GM18505 (cell line): Measurements from ENCODE around the gene FNDC7.
"Not testable (repeated sequence)": the region's sequence is repeated elsewhere in the genome, so short reads cannot be mapped to it uniquely, and the experiment has no call there.

Source experiments
- ATAC-seq: cut with Tn5 transposase; IDR thresholded peaks from one replicate; pipeline ENCODE4 v1.9.1; 2021; ENCODE audit not compliant: unreplicated experiment
- POLR2A ChIP-seq: IDR thresholded peaks from 4 replicates; pipeline ENCODE4 v1.6.1; 2011; ENCODE audit warnings: borderline replicate concordance; ENCODE audit not compliant: insufficient read depth, insufficient read length; ENCODE audit errors: extremely low read depth

FNDC7 gene

GRCh38 chr1:108685529-108685928, 27.2 kb upstream of the FNDC7 start:
- TF ChIP-seq POLR2A: no peak

GRCh38 chr1:108686614-108687313, 25.9 kb upstream of the FNDC7 start:
- ATAC-seq: no peak
- TF ChIP-seq POLR2A: no peak

More at GRCh38 chr1:108685529-108685928, 27.2 kb upstream of the FNDC7 start:
- ATAC-seq: no peak

GRCh38 chr1:108691128-108691941, 21.4 kb upstream of the FNDC7 start:
- ATAC-seq: no peak
- no peak for TF ChIP-seq POLR2A

- peak; percentile 92 for ATAC-seq
- peak; percentile 98 for TF ChIP-seq POLR2A
Observed at GRCh38 chr1:108691942-108692723, 20.6 kb upstream of the FNDC7 start, which contains the start of gene PRPF38B. TSS of gene PRPF38B (plus strand) at chr1:108692310. CDS start at chr1:108692592, 282 bp downstream.

GRCh38 chr1:108692724-108693655, 19.7 kb upstream of the FNDC7 start:
- peak; percentile 15 for TF ChIP-seq POLR2A
- peak; percentile 60 for ATAC-seq

GRCh38 chr1:108695535-108695934, 17.2 kb upstream of the FNDC7 start:
- TF ChIP-seq POLR2A: no peak
- ATAC-seq: no peak

- peak; percentile 19 for TF ChIP-seq POLR2A
- no peak for ATAC-seq
Observed at GRCh38 chr1:108699375-108700332, 13.1 kb upstream of the FNDC7 start.

GRCh38 chr1:108701176-108701849, 11.4 kb upstream of the FNDC7 start:
- TF ChIP-seq POLR2A: no peak
- no peak for ATAC-seq

GRCh38 chr1:108702109-108702508, 10.6 kb upstream of the FNDC7 start:
- ATAC-seq: not testable (repeated sequence)

- ATAC-seq: no peak
- no peak for TF ChIP-seq POLR2A
Observed at GRCh38 chr1:108703939-108704338, 8.8 kb upstream of the FNDC7 start.

- ATAC-seq: no peak
- no peak for TF ChIP-seq POLR2A
Observed at GRCh38 chr1:108704496-108704895, 8.2 kb upstream of the FNDC7 start.
